GM21526 (cell line): Measurements from ENCODE around the gene GATA6.

ENCODE experiments used
- ATAC-seq: cut with Tn5 transposase; IDR thresholded peaks from one replicate; pipeline ENCODE4 v1.9.1; 2021; ENCODE audit warnings: moderate library complexity; ENCODE audit not compliant: unreplicated experiment, low FRiP score

GATA6 gene

DNA sequence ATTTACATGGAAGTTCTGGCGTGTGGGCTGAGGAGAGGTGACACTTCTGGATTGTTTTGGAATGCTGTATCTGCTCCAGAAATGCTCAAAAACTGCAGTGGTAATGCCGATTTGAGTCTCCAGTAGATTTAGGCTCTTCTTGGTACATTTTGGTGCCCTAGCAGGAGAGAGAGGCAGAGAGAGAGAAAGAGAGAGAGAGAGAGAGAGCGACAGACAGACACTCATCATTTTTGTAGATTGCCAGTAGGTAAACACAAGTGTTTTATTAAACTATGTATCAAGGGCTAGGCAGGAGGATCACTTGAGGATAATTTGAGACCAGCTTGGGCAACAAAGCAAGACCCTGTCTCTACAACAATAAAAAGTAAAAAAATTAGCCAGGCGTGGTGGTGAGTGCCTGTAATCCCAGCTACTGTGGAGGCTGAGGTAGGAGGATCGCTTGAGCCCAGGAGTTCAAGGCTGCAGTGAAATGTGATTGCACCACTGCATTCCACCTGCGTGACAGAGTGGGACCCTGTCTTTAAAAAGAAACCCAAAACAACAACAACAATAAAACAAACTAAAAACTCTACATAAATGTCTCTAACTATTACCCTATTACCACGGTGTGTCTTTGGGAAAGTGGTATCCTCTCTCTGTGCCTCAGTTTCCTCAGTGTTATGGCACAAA is 60.2 kb downstream of the GATA6 start:
- no peak for ATAC-seq

- no peak for ATAC-seq
These were observed 61.1 kb downstream of the GATA6 start for GRCh38 chr18:22230471-22230945.

DNA sequence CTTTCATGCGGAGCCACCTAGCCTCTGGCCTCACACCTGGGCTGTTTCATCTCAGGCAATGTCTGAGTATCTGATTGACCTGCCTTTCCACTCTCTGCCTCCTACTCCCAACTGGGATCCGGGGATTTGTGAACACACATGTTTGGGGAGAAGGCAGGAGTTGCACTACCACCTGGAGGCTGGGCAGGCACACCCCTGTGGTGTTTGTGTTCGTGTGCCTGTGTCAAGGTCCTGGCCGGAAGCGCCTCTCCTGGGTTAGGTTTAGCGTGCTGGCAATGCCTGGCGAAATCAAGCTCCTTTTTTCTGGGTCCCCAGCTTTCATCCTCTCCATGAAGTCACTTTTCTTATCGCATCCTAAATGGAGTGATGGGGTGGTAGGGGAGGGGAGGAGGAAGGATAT is 63.9 kb downstream of the GATA6 start:
- ATAC-seq = no peak

DNA sequence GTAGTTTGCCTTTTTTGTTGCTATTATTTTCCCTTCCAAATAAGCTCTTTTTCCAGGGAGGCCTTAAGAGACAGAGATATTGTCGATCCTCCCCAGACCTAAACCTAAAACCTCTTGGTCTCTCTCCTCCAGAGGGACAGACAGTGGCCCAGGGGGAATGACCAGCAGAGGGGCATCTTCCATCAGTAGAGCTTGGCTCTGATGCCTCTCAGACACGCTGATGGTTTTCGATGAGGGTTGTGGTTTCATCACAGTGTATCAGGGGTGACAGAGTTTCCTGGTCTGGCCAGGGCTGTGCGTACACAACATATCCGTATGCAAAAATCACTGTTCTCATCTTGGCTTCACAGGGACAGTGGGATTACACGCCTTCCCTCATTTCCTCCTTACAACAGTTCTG is 68.6 kb downstream of the GATA6 start:
- ATAC-seq = no peak

DNA sequence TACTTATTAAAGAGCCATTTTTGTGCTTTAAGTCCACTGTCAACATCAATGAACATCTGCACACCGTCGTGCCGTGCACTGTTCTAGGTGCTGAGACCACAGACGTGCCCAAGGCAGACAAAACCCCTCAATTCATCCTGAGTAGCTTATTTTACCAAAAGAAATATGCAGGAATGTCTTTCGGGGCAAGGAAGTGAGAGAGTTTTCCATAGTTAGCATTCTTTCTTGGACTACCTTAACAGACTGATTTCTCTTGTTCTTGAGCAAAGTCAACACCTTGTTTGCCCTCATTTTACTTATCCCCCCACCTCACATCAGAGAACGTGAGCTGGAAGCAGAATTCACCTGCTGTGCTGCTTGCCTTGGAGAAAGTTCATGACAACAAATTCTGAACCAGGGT is 69.3 kb downstream of the GATA6 start:
- no peak for ATAC-seq

GRCh38 chr18:22241921-22242361 is 72.6 kb downstream of the GATA6 start:
- ATAC-seq = no peak

GRCh38 chr18:22243513-22243912 is 74.1 kb downstream of the GATA6 start:
- no peak for ATAC-seq

DNA sequence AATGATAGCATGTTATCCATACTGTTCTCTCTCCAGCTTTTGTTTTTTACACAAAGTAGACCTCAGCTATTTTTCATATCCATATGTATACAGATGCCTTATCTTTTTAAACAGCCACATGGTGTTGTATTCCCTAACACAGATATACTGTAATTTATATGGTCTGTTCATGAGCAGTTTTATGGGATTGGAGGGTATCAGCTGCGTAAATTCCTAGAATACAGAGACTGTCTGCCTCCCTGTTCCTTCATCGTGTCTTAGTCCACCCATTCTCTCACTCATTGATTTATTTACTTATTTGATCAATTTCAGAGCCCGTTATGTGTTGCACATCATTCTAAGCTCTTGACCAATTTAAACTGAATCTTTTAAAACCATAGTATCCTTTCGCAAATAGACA is 80.6 kb downstream of the GATA6 start:
- ATAC-seq = no peak

GRCh38 chr18:22250591-22250996 is 81.2 kb downstream of the GATA6 start:
- no peak for ATAC-seq
